ENCODE data around the gene STAC3.
A peak's percentile ranks its signal among the peaks of the same experiment; 100 is the strongest.

STAC3 gene

DNA sequence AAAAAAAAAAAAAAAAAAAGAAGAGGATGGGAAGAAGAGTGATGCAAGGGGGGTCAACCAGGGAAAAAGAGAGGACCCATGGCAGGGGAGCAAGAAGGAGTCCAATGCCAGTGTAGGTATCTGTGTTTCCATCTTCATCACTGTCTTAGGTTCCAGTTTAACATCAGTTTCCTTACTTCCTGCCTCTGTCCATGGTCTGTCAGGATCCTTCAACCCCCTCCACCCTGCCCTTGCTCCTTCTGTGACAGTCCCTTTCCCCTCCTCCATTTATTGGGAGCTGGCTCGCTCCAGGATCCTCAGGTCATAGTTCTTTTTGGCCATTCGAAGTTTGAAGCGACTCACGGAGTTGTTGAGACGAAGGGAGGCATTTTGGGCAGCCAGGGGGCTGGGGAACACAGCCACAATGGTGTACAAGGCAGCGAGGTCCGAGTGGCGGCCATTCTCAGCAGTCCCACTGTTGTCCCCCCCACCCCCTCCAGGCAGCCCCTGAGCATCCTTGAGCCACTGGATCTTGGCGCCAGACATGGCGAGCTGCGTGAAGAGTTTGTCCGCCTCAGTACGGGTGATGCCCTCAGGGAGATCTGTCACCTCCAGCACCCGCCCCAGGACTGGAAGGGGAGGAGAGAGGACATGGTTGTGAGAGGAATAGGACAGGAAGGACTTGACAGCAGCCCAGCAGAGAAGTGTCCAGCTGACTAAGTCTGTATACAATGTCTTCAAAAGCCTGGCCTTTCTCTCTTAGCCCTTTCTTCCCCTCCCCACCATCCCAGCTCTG, 3.7 kb upstream of the STAC3 start:
- DNase-seq (ENCODE audit: low spot score) = no peak

DNA sequence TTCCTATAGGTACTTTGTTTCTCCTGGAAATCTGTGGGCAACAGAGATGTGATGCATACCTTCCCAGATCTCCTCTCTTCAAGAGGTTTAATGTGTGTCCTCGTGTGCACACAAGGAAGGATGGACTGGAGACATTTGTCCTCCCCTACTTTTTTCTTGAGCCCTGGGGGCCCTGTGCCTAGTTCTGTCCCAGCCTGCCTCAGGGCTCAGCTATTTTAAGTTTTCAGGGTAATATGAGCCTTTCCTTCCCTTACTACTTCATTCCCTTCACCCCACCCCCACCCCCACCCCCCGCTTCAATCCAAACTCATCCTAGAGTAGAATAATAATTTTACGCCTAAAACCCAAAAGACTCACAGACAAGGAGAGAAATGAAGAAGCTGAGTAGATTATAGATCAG, 446 bp downstream of the STAC3 start:
- DNase-seq (ENCODE audit: low spot score) = no peak

DNA sequence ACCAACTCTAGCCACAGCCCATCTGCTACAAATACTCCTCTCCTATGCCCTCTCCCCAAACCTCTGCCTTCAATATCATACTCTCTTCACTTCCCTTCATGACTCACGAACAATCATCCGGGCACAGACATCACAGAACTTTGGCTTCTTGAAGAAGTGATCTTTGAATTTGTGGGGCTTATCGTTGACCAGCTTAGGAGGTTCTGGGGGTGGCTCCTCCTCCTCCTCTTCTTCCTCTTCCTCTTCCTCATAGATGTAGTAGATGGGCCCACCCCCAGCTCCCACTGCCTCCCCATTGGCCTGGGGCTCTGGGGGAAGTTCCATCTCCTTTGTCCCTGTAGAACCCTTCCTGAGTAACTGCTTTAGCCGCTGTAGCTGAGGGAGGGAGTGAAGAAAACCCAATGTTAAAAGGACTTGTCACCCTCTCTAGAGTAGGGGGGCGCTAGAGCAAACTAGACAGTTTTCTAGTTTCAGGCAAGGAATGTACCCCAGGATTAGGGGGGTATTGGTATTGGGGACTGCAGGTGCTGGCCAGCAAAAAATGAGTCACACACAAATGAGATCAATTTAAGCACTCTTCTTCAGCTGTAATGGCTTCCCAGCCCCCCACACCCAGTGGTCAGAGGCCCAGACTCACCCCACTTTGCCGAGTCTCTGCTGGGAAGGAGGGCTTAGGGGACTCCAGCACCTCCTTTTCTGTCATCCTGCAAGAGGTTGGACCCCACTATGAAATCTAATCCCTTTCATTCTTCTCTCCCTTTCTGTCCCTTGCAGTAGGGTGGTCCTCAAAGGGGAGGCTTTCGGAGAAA, 1.8 kb downstream of the STAC3 start:
- DNase-seq (ENCODE audit: low spot score) = no peak

DNA sequence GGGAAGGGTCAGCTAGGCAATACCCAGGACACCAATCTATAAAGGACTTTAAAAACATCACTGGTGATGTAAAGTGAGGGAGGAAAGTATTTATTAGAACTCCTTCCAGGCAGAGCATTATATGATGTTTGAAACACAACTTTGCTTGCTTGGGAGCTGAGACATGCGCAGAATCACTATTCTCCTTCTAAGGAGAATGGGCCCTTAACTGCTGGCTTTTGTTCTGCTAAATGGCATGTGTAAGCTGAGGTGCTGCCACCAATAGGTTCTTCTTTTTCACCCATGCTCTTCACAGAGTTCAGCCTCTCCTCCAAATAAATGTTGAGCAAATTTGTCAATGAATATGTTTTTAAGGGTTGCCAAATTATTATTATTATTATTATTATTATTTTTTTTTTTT, 3.9 kb downstream of the STAC3 start:
- no peak for DNase-seq (ENCODE audit: low spot score)

DNA sequence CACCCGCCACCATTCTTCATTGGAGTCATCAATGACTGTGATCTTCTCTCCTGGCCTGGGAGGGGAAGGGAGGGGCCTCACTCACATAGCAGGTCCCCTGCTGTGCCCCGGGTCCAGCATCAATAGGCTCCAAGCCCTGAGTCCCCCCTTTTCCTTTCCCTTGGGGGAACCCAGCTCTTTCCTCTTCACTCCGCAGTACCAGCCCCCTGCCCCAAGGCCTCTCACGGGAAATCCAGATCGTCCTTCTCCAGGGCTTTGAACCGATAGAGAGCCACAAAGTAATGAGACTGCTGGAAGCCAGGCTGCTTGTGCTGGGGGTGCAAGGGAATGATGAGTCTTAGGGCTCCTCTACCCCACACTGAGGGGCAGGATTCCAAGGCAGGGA, 6.7 kb downstream of the STAC3 start:
- no peak for DNase-seq (ENCODE audit: low spot score)

DNA sequence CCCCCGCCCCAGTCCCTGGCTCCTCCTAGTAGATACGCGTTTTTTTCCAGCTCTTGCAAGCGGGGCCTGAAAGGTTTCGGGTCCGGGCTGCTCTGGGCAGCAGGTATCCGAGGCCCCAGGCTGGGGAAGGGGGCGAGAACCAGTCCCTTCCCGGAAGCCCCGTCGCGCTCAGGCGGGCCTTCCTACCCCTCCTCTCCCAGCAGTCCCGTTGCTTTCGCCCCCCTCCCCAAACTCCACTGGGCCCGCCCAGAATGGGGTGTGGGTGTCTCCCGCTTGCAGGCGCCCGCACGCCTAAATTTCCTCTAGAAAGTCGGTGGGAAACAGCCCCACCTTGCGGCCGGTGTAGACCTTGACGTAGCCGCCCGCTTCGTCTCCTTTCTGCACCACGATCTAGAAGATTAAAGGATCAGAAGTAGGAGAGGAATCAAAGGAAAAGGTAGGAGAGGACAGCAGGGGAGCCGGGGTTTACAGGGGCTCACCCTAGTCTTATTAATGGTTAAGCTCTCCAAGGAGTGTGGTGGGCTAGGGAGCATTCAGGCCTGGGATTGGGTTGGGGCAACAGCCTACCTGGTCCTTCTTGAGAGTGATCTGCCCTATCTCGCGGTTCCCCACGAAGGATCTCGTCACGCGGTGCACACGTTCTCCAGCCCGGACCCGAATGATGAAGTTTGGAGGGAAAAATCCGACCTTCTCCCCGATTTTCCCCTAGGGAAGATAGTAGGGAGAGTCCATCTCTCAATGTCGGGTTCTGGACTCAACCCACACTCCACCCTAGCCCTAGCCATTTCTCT, 7.3 kb downstream of the STAC3 start:
- peak; percentile 68 for DNase-seq (ENCODE audit: low spot score)

DNA sequence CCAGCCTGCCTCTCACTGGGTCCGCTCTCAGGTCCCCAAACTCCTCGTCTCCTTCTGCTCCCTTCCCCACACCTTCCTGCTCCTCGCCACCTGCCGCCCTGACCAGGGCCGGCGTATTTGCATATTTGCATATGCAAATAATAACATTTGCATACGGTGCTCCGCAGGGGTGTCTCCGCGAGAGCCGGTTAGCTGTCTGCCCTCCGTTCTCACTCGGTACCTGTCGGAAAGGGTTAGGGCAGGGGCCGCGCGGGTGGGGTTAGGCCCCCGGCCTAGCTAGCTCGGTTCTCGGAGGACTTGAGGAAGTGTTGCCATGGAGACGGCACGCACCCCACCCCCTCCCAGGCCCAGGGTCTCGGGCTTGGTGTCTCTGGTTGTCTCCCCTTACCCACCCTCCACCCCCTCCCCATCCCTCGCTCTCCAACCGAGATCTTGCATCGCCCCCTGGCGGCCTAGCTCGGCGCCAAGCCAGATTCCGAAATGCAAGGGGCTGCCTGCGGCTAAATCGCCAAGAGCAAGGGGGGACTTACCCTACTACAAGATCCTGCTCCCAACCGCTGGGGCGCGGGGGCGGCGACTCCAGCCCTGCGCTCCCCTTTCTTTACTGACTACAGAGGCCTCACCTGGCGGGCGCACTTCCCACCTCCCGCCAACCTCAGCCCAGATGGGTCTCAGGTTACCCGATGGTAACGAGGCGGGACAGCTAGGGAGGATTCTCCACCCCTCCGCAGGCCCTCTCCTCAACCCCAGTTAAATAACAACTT, 8.1 kb downstream of the STAC3 start:
- DNase-seq (ENCODE audit: low spot score) = no peak

DNA sequence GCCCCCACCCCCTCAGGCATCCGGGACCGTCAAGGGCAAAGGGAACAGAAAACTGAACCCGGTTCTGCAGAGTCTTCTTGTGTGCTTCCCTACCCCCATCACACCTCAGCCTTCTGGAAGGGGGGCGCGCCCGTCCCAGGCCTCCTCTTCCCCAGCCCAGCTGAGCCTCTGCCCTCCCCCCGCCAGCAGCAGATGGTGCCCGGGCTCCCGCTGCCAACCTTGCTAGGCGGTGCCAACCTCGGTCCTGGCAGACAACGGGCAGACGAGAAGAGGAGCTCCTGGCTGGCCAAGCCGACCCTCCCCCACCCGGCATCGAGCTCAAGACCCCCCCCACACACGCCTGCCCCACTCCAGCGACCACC, 8.7 kb downstream of the STAC3 start:
- no peak for DNase-seq (ENCODE audit: low spot score)

DNA sequence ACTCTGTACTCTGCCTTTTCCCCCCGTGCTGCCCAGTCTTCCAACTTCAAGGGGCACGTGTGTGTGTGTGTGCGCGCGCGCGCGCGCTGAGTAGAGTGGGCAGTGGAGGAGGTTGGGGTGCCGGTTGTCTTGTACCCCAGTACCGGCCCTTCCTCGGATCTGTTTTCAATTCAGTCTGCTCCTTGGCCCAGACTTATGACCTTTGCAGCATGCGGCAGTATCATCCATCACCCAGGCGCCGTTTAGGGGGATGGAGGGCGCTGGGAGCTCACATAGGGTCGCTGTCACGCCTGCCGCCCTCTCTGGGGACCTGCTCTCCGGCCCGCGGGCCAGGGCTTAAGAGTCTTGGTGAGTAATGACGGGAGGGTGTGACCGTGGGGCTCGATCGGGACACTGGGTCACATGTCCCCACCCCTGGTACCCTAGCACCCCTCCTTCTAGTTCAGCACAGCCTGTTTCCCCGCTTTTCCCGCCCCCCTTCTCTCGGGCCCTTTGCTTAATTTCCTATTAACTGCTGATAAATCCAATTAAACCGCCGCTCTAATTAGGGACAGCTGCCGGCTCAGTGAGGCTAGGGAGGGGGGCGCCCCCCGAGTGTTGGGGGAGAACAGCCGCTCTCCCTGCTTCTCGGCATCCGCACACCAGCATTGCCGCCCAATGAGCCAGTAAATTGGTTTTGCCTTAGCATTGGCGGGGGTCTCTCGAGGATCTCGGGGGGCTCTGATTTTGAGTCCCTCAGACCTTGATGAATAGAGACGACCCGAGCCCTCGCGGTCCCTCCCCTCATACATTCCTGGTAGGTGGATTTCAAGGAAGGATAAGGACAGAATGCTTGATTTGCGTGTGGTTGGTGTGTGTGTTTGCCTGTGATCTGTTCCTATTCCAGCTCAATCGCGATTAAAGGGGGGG, 9.3 kb downstream of the STAC3 start:
- DNase-seq (ENCODE audit: low spot score) = no peak

DNA sequence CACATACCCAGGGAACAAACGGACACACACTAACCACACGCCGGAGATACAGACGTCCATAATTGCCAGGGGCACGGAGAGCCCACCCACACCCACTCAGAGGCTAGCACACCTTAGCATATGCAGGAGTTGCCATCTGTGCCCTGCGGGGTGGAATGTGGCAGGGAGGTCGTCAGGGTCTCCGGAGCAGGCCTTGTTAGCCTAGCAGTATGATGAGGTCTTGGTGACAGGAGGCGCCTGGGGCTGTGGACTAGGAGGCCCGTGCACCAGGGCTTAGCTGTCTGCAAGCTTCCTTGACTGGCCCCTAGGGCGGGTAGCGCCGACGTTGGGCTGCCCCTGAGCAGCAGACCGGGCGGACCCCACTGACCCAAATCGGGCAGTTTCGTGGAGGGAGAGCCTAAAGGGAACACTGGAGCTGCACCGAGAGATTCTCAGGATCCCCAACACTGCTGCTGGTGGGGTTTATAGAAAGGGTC, 10.0 kb downstream of the STAC3 start:
- no peak for DNase-seq (ENCODE audit: low spot score)

DNA sequence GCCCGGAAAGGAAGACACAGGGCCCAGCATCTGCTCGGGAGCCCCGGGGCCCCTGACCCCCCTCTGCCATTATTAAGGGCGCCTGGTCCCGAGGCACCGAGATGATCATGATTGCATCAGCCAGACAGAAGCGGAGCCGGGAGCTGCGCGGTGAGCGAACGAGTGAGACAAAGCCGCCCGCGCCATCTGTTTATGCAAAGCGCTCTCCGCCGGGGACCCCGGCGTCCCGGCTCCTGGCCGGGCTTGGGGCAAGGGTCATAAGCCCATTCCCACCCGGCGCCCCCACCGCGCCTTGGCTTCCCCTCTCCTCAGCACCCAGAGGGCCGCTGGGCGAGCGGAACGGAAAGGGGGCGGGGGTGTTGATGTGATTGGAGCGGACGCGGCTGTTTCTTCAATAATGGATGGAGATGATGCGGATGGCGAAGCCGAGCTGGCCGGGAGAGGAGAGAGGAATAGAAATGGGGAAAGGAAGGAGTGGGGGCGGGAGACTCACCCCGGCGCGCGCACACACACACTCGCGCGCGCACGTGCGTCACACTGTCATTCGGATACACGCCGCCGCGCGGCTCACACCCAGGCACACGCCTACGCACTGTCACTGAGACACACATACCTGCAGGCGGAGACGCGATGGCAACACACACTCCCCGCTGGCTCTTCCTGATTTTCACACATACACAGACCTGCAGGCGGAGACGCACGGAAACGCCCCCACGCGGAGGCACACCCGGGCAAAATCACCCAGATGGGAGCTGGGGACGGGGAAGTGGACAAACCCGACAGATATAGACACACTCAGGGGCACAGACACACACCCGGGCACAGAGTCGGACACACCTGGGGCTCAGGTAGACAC, 10.7 kb downstream of the STAC3 start:
- DNase-seq (ENCODE audit: low spot score) = peak; percentile 69

DNA sequence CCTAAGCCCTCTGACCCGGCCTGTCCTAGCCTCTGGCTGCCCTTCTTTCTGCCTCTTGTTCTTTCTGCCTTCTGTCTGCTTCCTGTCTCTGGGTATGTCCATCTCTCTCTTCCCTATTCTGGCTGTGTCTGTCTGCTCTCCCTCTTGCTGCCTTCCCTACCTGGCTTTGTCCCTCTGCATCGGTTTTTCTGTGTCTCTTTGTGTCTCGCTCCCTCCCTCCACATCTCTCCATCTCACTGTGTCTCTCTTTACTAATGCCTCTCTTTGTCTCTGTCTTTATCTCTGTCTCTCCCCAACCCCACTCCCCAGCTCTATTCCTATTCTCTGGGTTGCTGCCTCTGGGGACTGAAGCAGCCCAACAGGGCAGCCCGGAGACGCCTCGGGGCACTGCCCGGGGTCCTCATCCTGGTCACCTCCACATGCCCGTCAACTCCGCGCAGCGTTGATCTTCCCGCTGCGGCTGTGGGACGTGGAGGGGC, 11.4 kb downstream of the STAC3 start:
- DNase-seq (ENCODE audit: low spot score) = no peak

DNA sequence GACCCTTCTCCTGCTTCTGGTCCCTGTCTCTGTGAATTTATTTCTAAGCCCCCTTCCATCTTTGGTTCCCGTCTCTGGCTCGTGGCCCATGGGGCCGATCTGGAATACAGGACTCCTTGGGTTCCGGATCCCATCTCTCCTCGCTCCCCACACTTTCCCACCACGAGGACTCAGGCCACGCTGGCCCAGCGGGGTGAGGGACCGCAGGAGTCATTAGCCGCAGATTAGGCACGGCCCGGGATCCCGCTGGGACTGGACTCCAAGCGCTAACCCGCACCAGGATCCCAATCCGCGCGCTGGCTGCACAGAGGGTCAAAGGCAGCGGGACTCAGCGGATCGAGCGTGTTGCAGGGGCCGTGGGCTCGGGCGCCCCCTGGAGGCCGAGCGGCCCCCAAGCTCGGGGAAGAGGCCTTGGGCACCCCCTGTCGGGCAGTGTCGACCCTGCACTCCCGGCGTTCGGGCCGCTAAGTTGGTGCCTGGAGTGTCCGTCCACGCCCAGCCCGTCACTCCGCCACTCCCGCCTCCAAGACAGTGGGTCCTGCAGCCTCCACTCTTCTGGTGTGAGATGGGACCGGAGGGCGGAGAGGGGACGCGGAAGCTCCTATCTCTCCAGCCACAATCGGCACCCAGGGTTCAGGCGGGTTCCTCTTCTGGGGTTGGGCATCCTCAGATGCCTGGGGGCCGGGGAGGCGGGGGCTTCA, 12.0 kb downstream of the STAC3 start:
- DNase-seq (ENCODE audit: low spot score) = peak; percentile 87

DNA sequence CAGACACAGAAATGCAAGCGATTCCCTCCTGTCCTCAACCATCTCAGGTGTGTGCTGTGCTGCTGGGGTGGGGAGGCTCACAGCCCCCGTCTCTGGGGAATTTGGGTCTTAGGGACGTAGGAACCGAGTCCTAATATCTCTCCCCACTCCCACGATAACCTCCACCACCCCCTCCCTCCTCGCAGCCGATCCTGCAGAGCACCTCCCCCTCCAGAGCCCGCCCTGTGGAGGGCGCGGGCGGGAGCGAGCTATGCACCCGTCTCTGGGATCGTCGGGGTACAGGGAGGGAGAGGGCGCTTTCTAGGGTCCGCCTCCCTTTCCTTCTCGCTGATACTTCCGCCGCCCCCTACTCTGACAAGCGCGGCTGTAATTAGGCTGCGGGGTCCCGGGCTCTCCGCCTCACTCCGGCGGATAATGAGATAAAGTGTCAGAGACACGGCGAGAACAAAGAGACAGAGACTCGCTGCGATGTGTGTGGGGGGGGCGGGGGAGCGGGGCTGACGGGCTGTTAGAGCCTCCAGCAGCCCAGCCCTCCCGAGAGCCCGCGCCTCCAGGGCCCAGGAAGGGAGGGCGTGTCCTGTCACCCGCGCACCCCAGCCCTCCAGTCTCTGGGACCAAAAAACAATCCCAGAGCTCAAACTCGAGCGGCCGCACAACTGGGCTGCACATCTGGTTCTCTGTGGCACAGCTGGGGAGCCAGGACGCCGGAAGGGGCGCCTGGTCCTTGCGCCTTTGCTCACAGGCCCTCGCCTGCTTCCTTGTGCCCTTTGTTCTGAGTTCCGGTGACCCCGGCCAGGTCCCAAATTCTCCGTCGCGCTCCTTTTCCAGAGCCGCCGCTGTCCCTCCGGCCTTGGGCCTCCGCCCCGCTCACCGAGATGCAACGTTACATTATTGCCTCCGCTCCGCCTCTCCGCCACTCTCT, 12.8 kb downstream of the STAC3 start:
- DNase-seq (ENCODE audit: low spot score) = no peak

DNA sequence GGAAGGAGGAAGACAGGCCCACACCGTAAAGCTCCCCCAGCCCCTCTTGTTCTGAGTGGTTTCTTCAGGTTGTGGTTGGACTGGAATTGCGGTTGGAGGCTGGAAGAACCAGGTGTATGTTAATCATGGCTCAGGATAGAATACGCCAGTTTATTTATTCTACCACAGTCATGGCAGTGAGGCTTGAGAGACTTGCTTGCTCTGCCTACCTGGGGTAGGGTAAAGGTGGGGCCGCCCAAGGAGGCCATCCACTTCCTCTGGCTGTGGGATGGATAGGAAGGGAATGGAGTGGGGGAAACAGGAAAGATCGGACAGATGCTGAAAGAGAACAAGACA, 13.4 kb downstream of the STAC3 start:
- no peak for DNase-seq (ENCODE audit: low spot score)

DNA sequence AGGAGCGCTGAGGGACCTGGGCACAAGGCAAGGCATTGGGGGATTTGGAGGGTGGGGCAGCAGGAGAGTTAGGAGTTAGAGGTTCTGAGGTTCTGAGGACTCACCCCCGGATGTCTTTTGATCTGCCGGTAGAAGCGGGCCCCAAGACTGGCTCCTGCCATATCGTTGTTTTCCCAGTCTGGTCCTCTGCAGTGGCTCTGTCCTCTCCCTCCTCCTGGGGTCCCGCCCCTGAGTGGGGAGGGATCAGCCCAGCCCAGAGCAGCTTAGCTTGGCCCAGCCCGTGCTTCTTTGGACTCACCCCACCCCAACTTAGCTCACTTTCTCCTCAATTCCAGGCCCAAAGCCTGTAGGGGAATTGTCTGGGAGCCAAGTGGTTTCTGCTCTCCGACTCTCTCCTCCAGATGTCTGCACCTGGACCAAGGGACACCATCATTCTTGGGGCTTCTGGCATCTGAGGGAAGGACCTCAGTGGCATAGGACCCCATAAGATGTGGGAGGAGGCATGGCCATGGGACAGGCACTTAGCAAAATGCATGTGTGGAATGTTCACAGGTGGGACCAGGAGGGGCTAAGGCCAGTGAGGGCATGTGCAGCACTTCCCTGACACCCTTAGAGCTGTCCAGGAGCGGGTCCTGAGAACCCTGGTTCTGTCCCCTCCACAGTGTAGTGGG, 13.9 kb downstream of the STAC3 start:
- no peak for DNase-seq (ENCODE audit: low spot score)

DNA sequence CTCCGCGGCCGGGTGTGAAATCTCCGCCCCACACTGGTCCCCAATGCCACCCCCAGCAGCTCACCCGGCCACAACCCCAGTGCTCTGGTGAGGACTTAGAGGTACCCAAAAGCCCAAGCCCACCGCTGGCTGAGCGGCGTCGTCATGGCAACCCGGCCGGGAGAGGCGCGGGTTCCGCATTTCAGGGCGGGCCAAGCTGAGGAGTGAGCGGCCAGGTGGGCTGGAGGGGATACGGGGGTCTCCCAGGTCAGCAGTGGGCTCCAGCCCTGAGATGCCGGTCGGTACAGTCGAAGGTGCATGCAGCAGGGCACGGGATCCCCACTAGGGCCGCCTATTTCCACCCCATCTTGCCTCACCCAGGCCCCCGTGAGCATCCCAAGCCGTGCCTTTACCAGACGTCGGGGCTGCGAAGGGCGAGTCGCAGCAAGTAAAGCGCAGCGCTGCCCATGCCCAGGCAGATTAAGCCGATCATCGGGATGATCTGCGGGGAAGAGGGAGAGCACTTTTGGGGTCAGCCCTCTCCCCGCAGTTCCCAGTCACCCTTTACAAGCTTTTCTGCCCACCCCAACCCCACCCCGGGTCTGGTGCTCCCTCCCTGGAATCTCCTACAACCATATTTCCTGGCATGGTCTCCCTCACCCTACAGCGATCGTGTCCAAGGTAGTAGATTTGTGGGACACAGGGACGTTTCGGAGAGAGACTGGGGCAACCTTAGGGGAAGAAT, 14.6 kb downstream of the STAC3 start:
- DNase-seq (ENCODE audit: low spot score) = no peak
